GM12801 (cell line): ENCODE results near the gene SLC23A3.

ENCODE experiments used
- CTCF ChIP-seq: IDR thresholded peaks from one replicate; pipeline ENCODE4 v1.5.1; 2011; ENCODE audit warnings: control low read depth; ENCODE audit not compliant: insufficient read length; ENCODE audit errors: extremely low read depth

SLC23A3 gene

GRCh38 chr2:219119422-219120043 lies 50.3 kb downstream of the SLC23A3 start:
- no peak for TF ChIP-seq CTCF

- TF ChIP-seq CTCF: no peak
These were observed 51.3 kb downstream of the SLC23A3 start for GRCh38 chr2:219118504-219118903.

GRCh38 chr2:219116776-219117646 lies 52.8 kb downstream of the SLC23A3 start:
- no peak for TF ChIP-seq CTCF

GRCh38 chr2:219112651-219113338 lies 57.0 kb downstream of the SLC23A3 start:
- no peak for TF ChIP-seq CTCF

GRCh38 chr2:219112062-219112406 lies 57.8 kb downstream of the SLC23A3 start:
- TF ChIP-seq CTCF: no peak
